ES-I3 (cell line): ENCODE results near the gene SEC14L6.

Source experiments
- H3K36me3 ChIP-seq: 2 replicates; pipeline ENCODE4 v1.6.1; 2013; ENCODE audit warnings: mild to moderate bottlenecking, low read length, control low read depth, moderate library complexity; ENCODE audit not compliant: insufficient read depth
- H3K4me1 ChIP-seq: 2 replicates; pipeline ENCODE4 v1.6.1; 2013; ENCODE audit warnings: mild to moderate bottlenecking, control low read depth, low read length; ENCODE audit not compliant: insufficient read depth
- H3K9ac ChIP-seq: 2 replicates; pipeline ENCODE4 v1.6.1; 2013; ENCODE audit warnings: low read depth, mild to moderate bottlenecking, low read length, moderate library complexity
- H3K9me3 ChIP-seq: 2 replicates; pipeline ENCODE4 v1.6.1; 2013; ENCODE audit warnings: mild to moderate bottlenecking, low read length, moderate library complexity; ENCODE audit not compliant: control insufficient read depth, insufficient read depth

SEC14L6 gene

DNA sequence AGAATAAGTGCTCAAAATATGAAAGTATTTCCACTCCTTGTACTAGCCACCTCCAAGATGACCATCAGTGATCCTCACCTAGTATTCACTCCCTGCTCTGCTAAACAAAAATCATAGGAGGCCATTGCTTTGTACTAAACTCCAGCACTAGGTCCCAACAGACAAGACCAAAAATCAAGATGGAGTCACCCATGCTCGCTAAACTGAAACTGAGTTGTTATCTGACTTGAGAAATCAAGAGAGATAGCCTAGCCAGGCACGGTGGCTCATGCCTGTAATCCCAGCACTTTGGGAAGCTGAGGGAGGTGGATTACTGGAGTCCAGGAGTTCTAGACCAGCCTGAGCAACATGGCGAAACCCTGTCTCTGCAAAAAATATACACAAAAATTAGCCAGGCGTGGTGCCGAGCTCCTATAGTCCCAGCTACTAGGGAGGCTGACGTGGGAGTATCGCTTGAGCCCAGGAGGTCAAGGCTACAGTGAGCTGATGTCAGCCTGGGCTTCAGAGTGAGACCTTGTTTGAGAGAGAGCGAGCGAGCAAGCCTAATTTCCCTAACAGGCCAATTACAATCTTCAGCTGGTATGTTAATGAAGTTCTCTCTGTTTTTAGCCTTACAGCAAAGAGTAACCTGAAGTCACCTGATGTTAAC lies 9.3 kb downstream of the SEC14L6 start:
- H3K9me3 ChIP-seq = no peaks in the 10 kb centered on the region
- H3K4me1 ChIP-seq = peaks cover 9% of the 10 kb centered on the region
- no peaks in the 10 kb centered on the region for H3K36me3 ChIP-seq
- no peak overlapping the region for H3K9ac ChIP-seq

GRCh38 chr22:30535182-30535581 lies 11.4 kb downstream of the SEC14L6 start:
- no peaks in the 10 kb centered on the region for H3K9me3 ChIP-seq
- no peaks in the 10 kb centered on the region for H3K36me3 ChIP-seq
- H3K4me1 ChIP-seq = peaks cover 9% of the 10 kb centered on the region
- no peak overlapping the region for H3K9ac ChIP-seq

DNA sequence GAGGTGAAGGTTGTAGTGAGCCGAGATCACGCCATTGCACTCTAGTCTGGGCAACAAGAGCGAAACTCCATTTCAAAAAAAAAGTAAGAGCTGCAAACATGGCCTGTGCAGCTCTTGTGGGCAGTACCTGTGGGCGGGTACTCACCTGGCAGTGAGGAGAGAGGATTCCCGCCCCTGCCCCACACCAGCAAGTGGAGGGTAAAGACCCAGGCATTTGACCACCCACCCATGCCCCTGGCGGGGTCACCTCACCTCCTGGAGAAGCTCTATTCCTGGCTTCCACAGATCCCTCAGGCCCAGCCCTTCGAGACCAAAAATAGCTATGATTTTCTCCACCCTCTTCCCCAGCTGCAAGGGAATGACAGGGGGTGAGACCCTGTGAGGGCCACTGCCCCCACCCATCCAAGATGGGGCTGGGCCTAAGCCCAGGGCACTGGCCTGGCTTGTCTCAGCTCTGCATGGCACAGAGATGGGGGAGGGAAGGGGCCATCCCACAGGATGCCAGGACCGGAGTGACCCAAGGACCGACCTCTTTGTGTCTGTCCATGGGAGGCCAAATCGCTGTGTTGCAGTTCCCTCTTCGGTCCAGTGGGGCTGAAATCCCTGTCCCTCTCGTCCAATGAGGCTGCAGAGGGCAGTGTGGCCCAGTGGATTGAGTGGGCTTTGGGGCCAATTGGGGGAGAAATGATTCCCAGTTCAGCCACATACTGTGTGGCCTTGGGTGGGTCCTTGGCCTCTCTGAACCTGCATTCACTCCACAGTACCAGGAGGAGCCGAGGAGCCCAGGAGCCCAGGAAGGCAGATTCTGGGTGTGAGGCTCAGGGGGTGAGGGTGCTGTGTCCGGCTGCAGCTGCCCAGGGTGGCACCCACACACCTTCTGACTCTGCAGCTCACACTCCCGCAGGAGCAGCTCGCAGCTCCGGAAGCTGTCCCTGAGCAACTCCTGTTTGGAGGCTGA lies 14.6 kb downstream of the SEC14L6 start:
- no peaks in the 10 kb centered on the region for H3K9me3 ChIP-seq
- H3K36me3 ChIP-seq = no peaks in the 10 kb centered on the region
- no peak overlapping the region for H3K9ac ChIP-seq
- no peaks in the 10 kb centered on the region for H3K4me1 ChIP-seq

DNA sequence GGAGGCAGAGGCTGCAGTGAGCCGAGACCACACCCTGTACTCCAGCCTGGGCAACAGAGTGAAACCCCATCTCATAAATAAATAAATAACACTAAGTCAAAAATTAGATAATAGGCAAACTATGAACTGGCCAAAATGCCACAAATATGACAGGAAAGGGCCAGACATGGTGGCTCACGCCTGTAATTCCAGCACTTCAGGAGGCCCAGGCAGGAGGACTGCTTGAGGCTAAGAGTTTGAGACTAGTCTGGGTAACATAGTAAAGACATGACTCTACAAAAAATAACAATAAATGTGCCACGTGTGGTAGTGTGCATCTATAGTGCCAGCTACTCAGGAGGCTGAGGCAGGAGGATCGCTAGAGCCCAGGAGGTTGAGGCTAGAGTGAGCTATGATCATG lies 19.9 kb downstream of the SEC14L6 start:
- Histone ChIP-seq H3K36me3 (no peaks in the 10 kb centered on the region), H3K4me1 (no peaks in the 10 kb centered on the region), H3K9me3 (no peaks in the 10 kb centered on the region), H3K9ac (no peak overlapping the region)

- Histone ChIP-seq H3K4me1 (no peaks in the 10 kb centered on the region), H3K9ac (no peak overlapping the region), H3K36me3 (no peaks in the 10 kb centered on the region), H3K9me3 (no peaks in the 10 kb centered on the region)
These were observed 22.7 kb downstream of the SEC14L6 start for GRCh38 chr22:30523646-30524489.

GRCh38 chr22:30521368-30522156 lies 25.0 kb downstream of the SEC14L6 start:
- no peaks in the 10 kb centered on the region for H3K36me3 ChIP-seq
- no peaks in the 10 kb centered on the region for H3K9me3 ChIP-seq
- H3K4me1 ChIP-seq = no peaks in the 10 kb centered on the region
- no peak overlapping the region for H3K9ac ChIP-seq

DNA sequence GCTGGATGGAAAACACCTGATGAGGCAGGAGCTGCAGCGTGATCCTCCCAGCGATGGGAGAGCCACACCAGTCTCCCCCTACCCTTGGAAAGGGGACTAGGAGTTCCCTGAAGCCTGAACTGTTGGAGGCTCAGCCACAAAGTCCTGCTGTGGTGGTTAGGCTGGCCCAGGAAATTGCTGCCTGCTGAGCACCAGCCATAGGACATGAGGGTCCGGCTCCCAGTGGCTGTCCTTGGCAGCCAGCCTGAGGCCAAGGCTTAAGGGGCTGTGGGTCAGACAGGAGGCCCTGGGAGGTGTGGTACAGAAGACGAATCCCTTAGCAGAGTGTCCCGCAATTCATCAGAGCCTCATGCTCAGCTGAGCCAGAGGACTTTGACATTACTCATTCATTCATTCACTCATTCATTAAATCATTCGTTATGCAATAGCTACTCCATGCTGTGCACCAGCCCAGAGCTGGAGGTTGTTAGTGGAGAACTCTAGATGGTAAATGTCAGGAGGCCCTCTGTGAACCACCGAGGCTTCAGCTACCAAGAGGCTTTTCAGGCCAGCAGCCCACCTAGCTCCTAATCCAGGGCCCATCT lies 26.6 kb downstream of the SEC14L6 start:
- H3K9me3 ChIP-seq = no peaks in the 10 kb centered on the region
- H3K4me1 ChIP-seq = no peaks in the 10 kb centered on the region
- H3K9ac ChIP-seq = no peak overlapping the region
- no peaks in the 10 kb centered on the region for H3K36me3 ChIP-seq

DNA sequence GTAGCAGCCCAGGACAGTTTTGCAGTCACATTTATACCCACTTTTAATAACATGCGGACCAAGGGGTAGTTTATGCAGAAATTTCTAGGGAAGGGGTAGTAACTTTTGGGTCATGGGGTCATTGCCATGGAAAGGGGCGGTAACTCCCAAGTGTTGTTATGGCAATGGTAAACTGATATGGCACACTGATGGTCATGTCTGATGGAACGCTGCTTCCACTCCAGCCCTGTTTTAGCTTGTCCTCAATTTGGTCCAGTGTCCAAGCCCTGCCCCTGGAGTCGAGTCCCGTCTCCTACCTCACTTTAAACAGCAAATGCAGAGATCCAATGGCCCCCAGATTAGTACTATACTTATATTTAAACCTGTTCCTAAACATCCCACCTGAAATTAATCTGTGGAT lies 29.8 kb downstream of the SEC14L6 start:
- no peaks in the 10 kb centered on the region for H3K9me3 ChIP-seq
- no peaks in the 10 kb centered on the region for H3K4me1 ChIP-seq
- H3K9ac ChIP-seq = no peak overlapping the region
- H3K36me3 ChIP-seq = no peaks in the 10 kb centered on the region

- H3K9ac ChIP-seq = no peak overlapping the region
- no peaks in the 10 kb centered on the region for H3K36me3 ChIP-seq
- no peaks in the 10 kb centered on the region for H3K4me1 ChIP-seq
- H3K9me3 ChIP-seq = no peaks in the 10 kb centered on the region
These were observed 30.3 kb downstream of the SEC14L6 start for GRCh38 chr22:30516273-30516672.

DNA sequence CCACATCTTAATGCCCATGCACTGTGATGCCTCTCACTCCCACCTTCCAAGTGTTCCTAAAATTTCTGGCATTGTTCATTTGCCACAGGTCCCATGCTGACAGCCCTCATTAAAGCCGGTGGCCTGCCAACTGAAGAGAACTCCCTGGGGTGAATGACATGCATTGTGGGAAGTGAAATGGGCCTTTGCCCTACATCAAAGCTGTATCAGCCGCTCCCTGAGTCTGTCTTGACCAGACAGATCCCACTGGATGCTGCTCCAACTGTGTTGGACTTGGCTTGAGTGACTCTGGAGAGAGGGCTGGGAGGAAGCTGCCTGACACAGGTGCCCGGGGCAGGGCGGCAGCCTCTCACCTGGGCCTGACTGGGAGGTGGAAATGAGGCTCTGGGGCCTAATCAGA lies 32.3 kb downstream of the SEC14L6 start:
- Histone ChIP-seq H3K36me3 (no peaks in the 10 kb centered on the region), H3K9ac (no peak overlapping the region), H3K9me3 (no peaks in the 10 kb centered on the region), H3K4me1 (no peaks in the 10 kb centered on the region)

DNA sequence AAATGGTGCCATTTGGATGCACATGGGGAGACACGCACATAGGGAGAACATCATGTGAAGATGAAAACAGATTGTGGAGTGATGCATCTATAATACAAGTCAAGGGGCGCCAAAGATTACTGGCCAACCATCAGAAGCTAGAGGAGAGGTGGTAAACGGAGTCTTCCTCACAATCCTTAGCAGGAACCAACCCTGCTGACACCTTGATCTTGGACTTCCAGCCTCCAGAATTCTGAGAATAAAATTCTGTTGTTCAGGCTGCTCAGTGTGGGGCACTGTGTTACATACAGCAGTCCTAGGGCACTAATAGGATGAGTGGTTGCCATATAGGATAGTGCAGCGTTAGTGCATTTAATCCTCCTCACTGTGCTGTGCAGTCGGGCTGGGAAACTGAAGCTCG lies 33.1 kb downstream of the SEC14L6 start:
- Histone ChIP-seq H3K4me1 (no peaks in the 10 kb centered on the region), H3K9ac (no peak overlapping the region), H3K36me3 (no peaks in the 10 kb centered on the region), H3K9me3 (no peaks in the 10 kb centered on the region)

- Histone ChIP-seq H3K9me3 (no peaks in the 10 kb centered on the region), H3K4me1 (no peaks in the 10 kb centered on the region), H3K9ac (no peak overlapping the region), H3K36me3 (no peaks in the 10 kb centered on the region)
These were observed 34.6 kb downstream of the SEC14L6 start for GRCh38 chr22:30511911-30512310.

DNA sequence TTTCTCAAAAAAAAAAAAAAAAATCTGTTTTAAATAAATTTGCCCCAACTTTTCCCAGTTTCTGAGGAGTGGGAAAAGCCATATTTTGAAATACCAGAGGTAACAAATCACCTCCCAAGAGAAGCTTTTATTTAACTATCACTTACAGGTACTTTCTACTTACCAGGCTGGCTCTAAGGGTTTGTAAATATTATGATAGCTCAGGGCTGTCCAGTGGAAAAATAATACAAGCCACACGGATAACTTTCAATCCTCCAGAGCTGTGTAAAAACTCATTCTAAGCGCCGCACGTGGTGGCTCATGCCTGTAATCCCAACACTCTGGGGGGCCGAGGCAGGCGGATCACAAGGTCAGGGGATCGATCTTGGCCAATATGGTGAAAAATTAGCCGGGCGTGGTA lies 35.4 kb downstream of the SEC14L6 start:
- H3K9me3 ChIP-seq = no peaks in the 10 kb centered on the region
- no peaks in the 10 kb centered on the region for H3K36me3 ChIP-seq
- no peaks in the 10 kb centered on the region for H3K4me1 ChIP-seq
- H3K9ac ChIP-seq = no peak overlapping the region
